SU-DHL-6 (cell line): ENCODE data around the gene DCTN2.

Source experiments
- EZH2phosphoT487 ChIP-seq: fragments of 200-600 bp; sonication (generic), shearing (Covaris generic); conservative IDR thresholded peaks from 2 replicates; pipeline ENCODE4 v1.6.1; 2018; ENCODE audit warnings: mild to moderate bottlenecking, antibody characterized with exemption, low read length, moderate library complexity, mixed read lengths
- TF ChIP-seq, protein P1 (sequence below): fragments of 200-600 bp; sonication (generic); IDR thresholded peaks from one replicate; pipeline ENCODE4 v1.5.1; 2017; ENCODE audit warnings: antibody characterized with exemption, mild to moderate bottlenecking, low read length, moderate library complexity; ENCODE audit not compliant: insufficient read depth, poor library complexity, severe bottlenecking

DNA sequence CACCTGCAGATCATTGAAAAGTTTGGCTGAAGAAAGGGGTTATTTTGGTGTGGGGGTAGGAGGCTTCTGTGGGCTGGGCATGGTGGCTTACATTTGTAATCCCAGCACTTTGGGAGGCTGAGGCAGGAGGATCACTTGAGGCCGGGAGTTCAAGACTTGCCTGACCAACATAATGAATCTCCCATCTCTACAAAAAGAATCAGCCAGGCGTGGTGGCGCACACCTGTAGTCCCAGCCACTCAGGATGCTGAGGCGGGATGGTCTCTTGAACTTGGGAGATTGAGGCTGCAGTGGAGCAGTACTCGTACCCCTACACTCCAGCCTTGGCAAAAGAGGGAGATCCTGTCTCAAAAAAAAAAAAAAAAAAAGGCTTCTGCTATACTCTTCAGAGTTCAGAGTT is 33.7 kb downstream of the DCTN2 start:
- TF ChIP-seq, protein P1, sequence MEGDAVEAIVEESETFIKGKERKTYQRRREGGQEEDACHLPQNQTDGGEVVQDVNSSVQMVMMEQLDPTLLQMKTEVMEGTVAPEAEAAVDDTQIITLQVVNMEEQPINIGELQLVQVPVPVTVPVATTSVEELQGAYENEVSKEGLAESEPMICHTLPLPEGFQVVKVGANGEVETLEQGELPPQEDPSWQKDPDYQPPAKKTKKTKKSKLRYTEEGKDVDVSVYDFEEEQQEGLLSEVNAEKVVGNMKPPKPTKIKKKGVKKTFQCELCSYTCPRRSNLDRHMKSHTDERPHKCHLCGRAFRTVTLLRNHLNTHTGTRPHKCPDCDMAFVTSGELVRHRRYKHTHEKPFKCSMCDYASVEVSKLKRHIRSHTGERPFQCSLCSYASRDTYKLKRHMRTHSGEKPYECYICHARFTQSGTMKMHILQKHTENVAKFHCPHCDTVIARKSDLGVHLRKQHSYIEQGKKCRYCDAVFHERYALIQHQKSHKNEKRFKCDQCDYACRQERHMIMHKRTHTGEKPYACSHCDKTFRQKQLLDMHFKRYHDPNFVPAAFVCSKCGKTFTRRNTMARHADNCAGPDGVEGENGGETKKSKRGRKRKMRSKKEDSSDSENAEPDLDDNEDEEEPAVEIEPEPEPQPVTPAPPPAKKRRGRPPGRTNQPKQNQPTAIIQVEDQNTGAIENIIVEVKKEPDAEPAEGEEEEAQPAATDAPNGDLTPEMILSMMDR = no peak
- TF ChIP-seq EZH2phosphoT487 = no peak
